ENCODE results near the gene TMEM132D. TPM values are rescaled to one million over a fixed set of nuclear protein-coding genes. Genes with fewer than 3 reads are reported as not detected.

Gene TMEM132D
- total RNA-seq, 1 experiment from 2014 or later: not detected

GRCh38 chr12:129941618-129942017 lies 37.8 kb upstream of the TMEM132D start:
- in situ Hi-C loops (cut with HindIII; ENCODE audit: low pct_unique_long_range_greater_than_20kb, low sequenced_read_pairs): no loop called here

GRCh38 chr12:129938089-129938488 lies 34.3 kb upstream of the TMEM132D start:
- Histone ChIP-seq H3K9me3 (ENCODE audit: control insufficient read depth, insufficient read depth, low read depth, low read length) (no peaks in the 10 kb centered on the region), H3K36me3 (ENCODE audit: control insufficient read depth, insufficient read depth, low read length) (no peaks in the 10 kb centered on the region), H3K4me3 (ENCODE audit: low read depth in 2 of 2, low read length in 2 of 2) (no peak overlapping the region), H3K4me1 (ENCODE audit: control insufficient read depth, insufficient read depth, low read length) (no peaks in the 10 kb centered on the region), H3K27ac (ENCODE audit: low read length) (no peak overlapping the region), H3K27me3 (ENCODE audit: control insufficient read depth, insufficient read depth, low read length) (no peaks in the 10 kb centered on the region; the same call in 1 of the 2 replicates)
- no peak for DNase-seq (ENCODE audit: low read depth, low spot score)
- BruUV-seq (replicated peaks): no TSS peak
- TF ChIP-seq CTCF (IDR thresholded peaks at IDR 0.05) (no peak), TCF7L2 (IDR thresholded peaks at IDR 0.05; ENCODE audit: low read depth, low read length) (no peak), REST (IDR thresholded peaks at IDR 0.05; ENCODE audit: insufficient read depth in 1 of 2, low read depth in 2 of 2, low read length in 1 of 2) (no peak), POLR2AphosphoS5 (IDR thresholded peaks at IDR 0.05; ENCODE audit: low read depth, low read length) (no peak), SIN3A (IDR thresholded peaks at IDR 0.05; ENCODE audit: borderline replicate concordance, insufficient read depth, low read depth, low read length) (no peak)
- ATAC-seq: no peak
- POLR2A ChIA-PET: no interaction called here
- in situ Hi-C loops (cut with HindIII; ENCODE audit: low pct_unique_long_range_greater_than_20kb, low sequenced_read_pairs) (no loop called here), intact Hi-C loops (cut with micrococcal nuclease; ENCODE audit: unreplicated experiment) (no loop called here)
- CTCF ChIA-PET: no interaction called here

More at GRCh38 chr12:129941618-129942017, 37.8 kb upstream of the TMEM132D start:
- Histone ChIP-seq H3K9me3 (ENCODE audit: control insufficient read depth, insufficient read depth, low read depth, low read length) (no peaks in the 10 kb centered on the region), H3K4me3 (ENCODE audit: low read depth in 2 of 2, low read length in 2 of 2) (no peak overlapping the region), H3K27me3 (ENCODE audit: control insufficient read depth, insufficient read depth, low read length) (no peaks in the 10 kb centered on the region; the same call in 1 of the 2 replicates), H3K4me1 (ENCODE audit: control insufficient read depth, insufficient read depth, low read length) (no peaks in the 10 kb centered on the region), H3K27ac (ENCODE audit: low read length) (no peak overlapping the region), H3K36me3 (ENCODE audit: control insufficient read depth, insufficient read depth, low read length) (no peaks in the 10 kb centered on the region)
- DNase-seq (ENCODE audit: low read depth, low spot score) (no peak), ATAC-seq (no peak)
- BruUV-seq (replicated peaks): no TSS peak
- TF ChIP-seq POLR2AphosphoS5 (IDR thresholded peaks at IDR 0.05; ENCODE audit: low read depth, low read length) (no peak), REST (IDR thresholded peaks at IDR 0.05; ENCODE audit: insufficient read depth in 1 of 2, low read depth in 2 of 2, low read length in 1 of 2) (no peak), SIN3A (IDR thresholded peaks at IDR 0.05; ENCODE audit: borderline replicate concordance, insufficient read depth, low read depth, low read length) (no peak), TCF7L2 (IDR thresholded peaks at IDR 0.05; ENCODE audit: low read depth, low read length) (no peak), CTCF (IDR thresholded peaks at IDR 0.05) (no peak)
- ChIA-PET POLR2A (no interaction called here), CTCF (no interaction called here)
- intact Hi-C loops (cut with micrococcal nuclease; ENCODE audit: unreplicated experiment): no loop called here
